GM18519 (cell line): ENCODE data around the gene CSGALNACT2.
"Not testable (repeated sequence)": the region's sequence is repeated elsewhere in the genome, so short reads cannot be mapped to it uniquely, and the experiment has no call there.

Source experiments
- ATAC-seq: cut with Tn5 transposase; IDR thresholded peaks from one replicate; pipeline ENCODE4 v1.9.1; 2021; ENCODE audit warnings: mild to moderate bottlenecking, moderate library complexity; ENCODE audit not compliant: unreplicated experiment, low FRiP score

Gene CSGALNACT2

GRCh38 chr10:43136995-43137716 is 1.1 kb upstream of the CSGALNACT2 start:
- ATAC-seq = no peak

GRCh38 chr10:43137717-43138020 is 576 bp upstream of the CSGALNACT2 start:
- ATAC-seq = no peak

GRCh38 chr10:43138757-43139241 is 554 bp downstream of the CSGALNACT2 start:
- no peak for ATAC-seq

- ATAC-seq = no peak
Observed at GRCh38 chr10:43141421-43141820, 3.2 kb downstream of the CSGALNACT2 start.

DNA sequence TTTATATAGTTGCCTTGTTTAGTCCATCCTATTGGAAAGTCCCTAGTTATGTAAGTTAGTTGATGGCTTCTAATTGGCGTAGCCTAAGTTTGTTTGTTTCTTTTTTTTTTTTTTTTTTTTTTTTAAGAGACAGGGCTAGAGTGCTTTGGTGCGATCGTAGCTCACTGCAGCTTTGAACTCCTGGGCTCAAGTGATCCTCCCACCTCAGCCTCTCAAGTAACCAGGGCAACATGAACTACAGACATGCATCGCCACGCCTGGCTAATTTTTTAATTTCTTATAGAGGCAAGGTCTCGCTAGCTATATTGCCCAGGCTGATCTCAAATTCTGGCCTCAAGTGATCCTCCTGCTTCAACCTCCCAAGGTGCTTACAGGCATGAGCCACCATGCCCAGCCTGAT is 7.1 kb downstream of the CSGALNACT2 start:
- ATAC-seq = no peak

DNA sequence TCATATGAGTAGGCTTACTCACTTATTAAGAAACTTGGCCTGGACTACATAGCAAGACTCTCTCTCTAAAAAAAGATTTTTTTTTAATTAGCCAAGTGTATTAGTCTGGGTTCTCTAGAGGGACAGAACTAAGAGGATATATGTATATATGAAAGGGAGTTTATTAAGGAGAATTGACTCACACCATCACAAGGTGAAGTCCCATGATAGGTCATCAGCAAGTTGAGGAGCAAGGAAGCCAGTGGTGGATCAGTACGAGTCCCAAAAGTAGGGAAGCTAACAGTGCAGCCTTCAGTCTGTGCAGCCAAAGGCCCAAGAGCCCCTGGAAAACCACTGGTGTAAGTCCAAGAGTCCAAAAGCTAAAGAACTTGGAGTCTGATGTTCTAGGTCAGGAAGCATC is 7.7 kb downstream of the CSGALNACT2 start:
- ATAC-seq = not testable (repeated sequence)

GRCh38 chr10:43151371-43151770 is 13.1 kb downstream of the CSGALNACT2 start:
- ATAC-seq = no peak

GRCh38 chr10:43153901-43154300 is 15.7 kb downstream of the CSGALNACT2 start:
- no peak for ATAC-seq

- no peak for ATAC-seq
Observed at GRCh38 chr10:43155221-43155620, 17.0 kb downstream of the CSGALNACT2 start.

- ATAC-seq = no peak
Observed at GRCh38 chr10:43155741-43156140, 17.5 kb downstream of the CSGALNACT2 start.

- ATAC-seq = no peak
Observed at GRCh38 chr10:43156590-43157341, 18.5 kb downstream of the CSGALNACT2 start.

GRCh38 chr10:43158636-43159035 is 20.4 kb downstream of the CSGALNACT2 start:
- ATAC-seq = no peak

DNA sequence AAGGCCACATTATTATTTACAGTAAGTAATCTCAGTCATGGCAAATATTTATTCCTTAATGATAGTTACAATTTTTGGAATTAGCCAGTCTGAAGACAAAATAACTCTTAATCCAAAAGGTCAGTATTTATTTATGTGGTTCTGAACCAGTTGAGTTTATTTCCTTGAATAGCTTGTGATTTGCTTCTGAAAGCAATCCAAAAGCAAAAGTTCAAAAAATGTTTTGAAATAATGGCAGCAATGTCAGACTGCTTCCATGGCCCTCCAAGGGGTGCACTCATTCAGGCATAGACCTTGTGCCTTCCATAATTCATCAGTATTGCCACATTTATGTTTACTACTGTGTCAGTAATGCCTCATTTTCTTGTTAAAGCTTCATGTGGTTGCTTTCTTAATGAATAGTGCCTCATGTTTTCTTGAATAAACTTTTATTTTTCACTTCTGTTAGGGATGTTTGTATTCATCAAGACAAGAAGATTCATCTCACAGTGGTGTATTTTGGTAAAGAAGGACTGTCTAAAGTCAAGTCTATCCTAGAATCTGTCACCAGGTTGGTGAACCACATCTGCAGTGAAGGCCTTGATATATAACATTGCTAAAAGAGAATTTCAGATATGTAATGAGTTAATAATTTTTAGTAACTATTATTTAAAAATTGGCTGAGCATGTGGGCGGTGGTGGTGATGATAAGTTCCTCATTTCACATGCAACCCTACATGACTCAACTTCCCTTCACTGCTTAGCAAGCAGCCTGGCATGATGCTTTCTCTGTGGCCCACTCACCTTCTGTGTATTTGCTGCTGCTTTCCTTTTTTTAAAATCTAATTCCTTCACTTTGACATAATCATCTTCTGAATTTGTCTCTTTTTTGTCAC is 22.0 kb downstream of the CSGALNACT2 start:
- peak; percentile 40 for ATAC-seq

DNA sequence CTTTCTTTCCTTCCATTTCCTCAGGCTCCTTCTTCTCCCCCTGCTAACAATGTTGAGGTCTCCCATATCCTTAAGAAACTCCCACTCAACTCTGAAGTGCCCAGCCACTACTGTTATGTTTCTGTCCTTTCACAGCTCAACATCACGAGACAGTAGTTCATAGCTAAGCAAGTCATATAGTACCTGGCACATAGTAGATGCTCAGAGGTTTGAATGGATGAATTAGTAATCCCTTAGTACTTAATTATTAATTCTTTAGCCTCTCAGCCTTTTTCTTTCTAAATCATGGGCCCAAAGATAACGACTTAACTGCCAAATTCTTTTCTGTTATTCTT is 22.6 kb downstream of the CSGALNACT2 start:
- peak; percentile 46 for ATAC-seq

DNA sequence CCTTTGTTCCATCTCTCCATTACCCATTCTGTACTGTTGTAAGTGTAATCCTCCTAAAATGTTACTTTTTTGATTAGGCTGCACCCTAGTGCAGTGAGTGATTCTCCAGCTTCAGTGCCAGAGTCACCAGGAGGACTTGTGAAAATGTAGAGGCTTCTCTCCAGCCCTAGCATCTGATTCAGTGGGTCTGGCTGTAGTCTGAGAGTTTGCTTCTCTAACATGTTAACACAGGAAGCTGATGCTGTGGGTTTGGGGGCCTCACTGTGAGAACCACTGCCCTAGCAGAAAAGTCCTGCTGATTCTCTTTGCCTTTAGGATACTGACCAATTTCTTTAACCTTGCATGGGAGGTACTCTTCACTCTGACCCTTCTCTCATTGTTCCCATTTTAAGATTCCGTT is 24.4 kb downstream of the CSGALNACT2 start:
- ATAC-seq = no peak

GRCh38 chr10:43166207-43166879 is 28.1 kb downstream of the CSGALNACT2 start:
- ATAC-seq = no peak

DNA sequence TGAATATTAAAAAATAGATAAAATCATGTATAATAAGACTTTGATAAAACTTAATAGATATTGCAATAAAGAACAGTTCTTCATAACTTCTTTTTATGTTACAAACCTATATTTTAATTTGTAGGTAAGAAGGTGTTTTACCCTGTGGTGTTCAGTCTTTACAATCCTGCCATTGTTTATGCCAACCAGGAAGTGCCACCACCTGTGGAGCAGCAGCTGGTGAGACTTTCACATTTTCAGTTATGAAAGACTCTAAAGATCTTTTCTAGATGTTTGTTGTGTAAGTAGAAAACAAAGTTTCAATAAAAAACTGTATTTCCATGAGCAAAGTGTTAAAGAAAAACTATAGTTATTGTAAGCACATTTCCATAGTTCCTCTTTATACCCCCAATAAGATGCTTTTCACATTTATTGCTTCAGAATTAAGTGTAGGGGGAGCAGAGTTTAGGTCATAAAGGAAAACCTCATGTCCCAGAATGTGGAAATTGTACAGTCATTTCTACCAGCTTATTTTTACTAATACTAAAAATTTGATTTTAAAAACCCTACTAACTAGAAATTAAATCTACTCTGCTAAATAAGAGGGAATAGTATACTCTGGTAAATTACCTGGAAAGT is 28.7 kb downstream of the CSGALNACT2 start:
- ATAC-seq = no peak

GRCh38 chr10:43167498-43167889 is 29.2 kb downstream of the CSGALNACT2 start:
- no peak for ATAC-seq

DNA sequence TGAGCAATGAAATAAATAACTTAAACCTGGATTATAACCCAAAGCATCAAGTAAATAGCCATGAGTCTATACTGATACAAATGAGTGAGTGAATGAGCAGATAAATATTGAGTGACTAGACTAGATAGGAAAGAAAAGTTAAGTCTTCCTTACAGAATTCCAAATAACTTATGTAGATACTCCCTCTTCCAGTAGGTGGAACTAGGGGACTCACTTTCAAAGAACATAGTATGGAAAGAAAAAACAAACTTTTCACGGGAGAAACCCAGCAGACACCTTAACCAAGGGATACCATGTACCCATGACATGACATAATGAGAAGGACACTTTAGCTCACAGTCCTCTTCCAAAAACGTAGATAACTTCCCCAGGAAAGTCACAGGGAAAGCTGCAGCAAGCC is 32.2 kb downstream of the CSGALNACT2 start:
- ATAC-seq = no peak

DNA sequence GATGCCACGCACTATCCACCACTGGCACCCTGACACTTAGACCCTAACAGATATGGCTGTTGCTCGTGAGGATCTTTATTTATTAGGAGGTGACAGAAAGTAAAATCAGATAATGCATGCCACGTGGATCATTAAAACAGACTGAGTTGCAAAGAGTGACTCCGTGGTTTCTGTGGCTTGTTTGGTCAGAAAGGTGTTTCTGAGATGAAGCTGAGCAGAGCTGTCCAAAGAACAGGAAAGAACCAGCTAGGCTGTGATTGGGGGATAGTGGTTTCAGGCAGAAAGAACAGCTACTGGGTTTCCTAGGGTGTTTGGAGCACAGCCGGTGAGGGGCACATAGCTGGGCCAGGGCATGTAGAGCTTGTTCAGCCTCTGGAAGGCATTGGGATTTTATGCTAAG is 34.4 kb downstream of the CSGALNACT2 start:
- no peak for ATAC-seq
